Ovary (tissue), 9 donors: ENCODE data around the gene HOXA4. TPM values are rescaled to one million over a fixed set of nuclear protein-coding genes. Genes with fewer than 3 reads are reported as not detected.

Source experiments
- DNase-seq, 5 donors: peaks; one replicate each; pipeline ENCODE4 v3.0.0-alpha.2; 2019 to 2020
- H3K27ac ChIP-seq, 2 donors: fragments of 200-600 bp; one replicate each; pipeline versions ENCODE4 v1.5.1 to v1.8.0; 2019 to 2022
- H3K27me3 ChIP-seq: fragments of 200-600 bp; one replicate; pipeline ENCODE4 v1.8.0; 2022
- H3K36me3 ChIP-seq: fragments of 200-600 bp; sonication (generic); one replicate; pipeline ENCODE4 v1.5.1; 2019
- H3K4me1 ChIP-seq: one replicate; pipeline ENCODE4 v1.8.1; 2013; ENCODE audit warnings: mild to moderate bottlenecking, moderate library complexity; ENCODE audit not compliant: insufficient read depth
- H3K4me3 ChIP-seq: fragments of 200-600 bp; sonication (generic); one replicate; pipeline ENCODE4 v1.5.1; 2017
- H3K9me3 ChIP-seq, 2 donors: fragments of 200-600 bp in 1 of 2; sonication (generic) in 1 of 2; one replicate each; pipeline versions ENCODE4 v1.5.1 to v1.8.1; 2013 to 2019; ENCODE audit warnings: mild to moderate bottlenecking in 1 of 2, moderate library complexity in 1 of 2
- CTCF ChIP-seq, 3 donors: fragments of 450-650 bp in 2 of 3; fragments of 200-600 bp in 1 of 3; IDR thresholded peaks; one replicate each; pipeline versions ENCODE4 v1.5.1 to v1.8.0; 2016 to 2022; ENCODE audit warnings: antibody characterized with exemption in 3 of 3, mild to moderate bottlenecking in 1 of 3
- EP300 ChIP-seq: sonication (generic); formaldehyde crosslinking; IDR thresholded peaks from one replicate; pipeline ENCODE4 v1.6.1; 2017; ENCODE audit warnings: antibody characterized with exemption
- POLR2A ChIP-seq: fragments of 450-650 bp; IDR thresholded peaks from one replicate; pipeline ENCODE4 v1.6.1; 2017; ENCODE audit warnings: antibody characterized with exemption, mild to moderate bottlenecking, moderate library complexity
- WGBS, 3 donors: extraction: QIAGEN DNeasy Blood & Tissue Kit in 1 of 3; methylation state at CpG; one replicate each; pipeline versions ENCODE4 v1.1.5 to v1.1.7; 2013 to 2017; 5-methylcytosine and 5-hydroxymethylcytosine counted together
- intact Hi-C, 4 donors: fragments of 100-400 bp; cut with DNase I; formaldehyde crosslinking; loops; one replicate each; pipeline versions ENCODE4 v1.11.0 to v1.15.1; 2022 to 2023
- polyA plus RNA-seq, 2 donors: library from polyadenylated mRNA; stranded (reverse); fragments of 200-250 nt in 1 of 2; fragments of 350-450 nt in 1 of 2; fragmentation: Illumina TruSeq in 1 of 2; extraction: RNeasy Lipid Tissue Mini Kit (QIAGEN cat#74804) in 1 of 2; gene quantifications; one replicate each; pipeline ENCODE4 v1.2.3, GENCODE V29; 2013 to 2014
- total RNA-seq, 7 donors: library from RNA; depleted of rRNA in 2 of 7; stranded (reverse); fragments of >200 nt in 2 of 7; fragmentation: NEBNext Ultra II Directional in 3 of 7; extraction: Animal tissue kit (Norgen Biotek cat#: 25700) in 3 of 7; gene quantifications; one replicate each; pipeline versions ENCODE4 v1.1.0 to v1.2.4, GENCODE V29; 2016 to 2023
- donor health status: DM: no; HTN: no; CAD: no; lungs with moderate emphysema.
- donor health status: DM: no; HTN: no; CAD: no.
- donor health status: Bipolar disorder and iron deficiency.
- donor health status: DM: yes; HTN: yes; CAD: no.
- donor health status: DM: no; HTN: no; CAD: no.
- donor health status: DM: yes; HTN: yes; CAD: no.

The HOXA4 gene
- total and polyA plus RNA-seq, 9 donors, result 0.22 to 34.0 (median 3.5) TPM

- DNase-seq, result peak in 2 of 5 donors; percentile 8 to 23
- peak overlapping the region; percentile 53 for H3K4me3 ChIP-seq
- H3K36me3 ChIP-seq, result no peaks in the 10 kb centered on the region
- H3K27me3 ChIP-seq, result peaks cover 11% of the 10 kb centered on the region
- intact Hi-C loops, result loop anchor here in 3 of 4 donors (5.0 to 10.0 kb wide), 4 partner anchors 789 to 1279 kb away; no protein-coding TSS in a partner anchor
- no peak overlapping the region for H3K27ac ChIP-seq
- no peaks in the 10 kb centered on the region for H3K9me3 ChIP-seq
- peaks cover 2% of the 10 kb centered on the region for H3K4me1 ChIP-seq
- TF ChIP-seq POLR2A, result no peak
- TF ChIP-seq CTCF (IDR thresholded peaks at IDR 0.05), result no peak
- no peak for TF ChIP-seq EP300
- WGBS, 3 donors, result 72 to 82% (median 81%) methylated on average over 24 of the region's 24 CpGs
Measured at GRCh38 chr7:27163288-27164044, 32.9 kb upstream of the HOXA4 start.

GRCh38 chr7:27162561-27163287 lies 32.2 kb upstream of the HOXA4 start:
- H3K27me3 ChIP-seq, result peaks cover 9% of the 10 kb centered on the region
- WGBS, 3 donors, result 84 to 90% (median 88%) methylated on average over 7 of the region's 7 CpGs
- no peak overlapping the region for H3K27ac ChIP-seq
- intact Hi-C loops, result loop anchor here in 3 of 4 donors (5.0 to 10.0 kb wide), 4 partner anchors 788 to 1278 kb away; no protein-coding TSS in a partner anchor
- no peaks in the 10 kb centered on the region for H3K9me3 ChIP-seq
- H3K36me3 ChIP-seq, result no peaks in the 10 kb centered on the region
- TF ChIP-seq POLR2A (no peak), CTCF (IDR thresholded peaks at IDR 0.05) (no peak), EP300 (no peak)
- peak overlapping the region; percentile 53 for H3K4me3 ChIP-seq
- H3K4me1 ChIP-seq, result peaks cover 2% of the 10 kb centered on the region
- no peak for DNase-seq

GRCh38 chr7:27161721-27162560 lies 31.4 kb upstream of the HOXA4 start:
- Histone ChIP-seq H3K27ac (no peak overlapping the region), H3K4me3 (no peak overlapping the region), H3K9me3 (no peaks in the 10 kb centered on the region), H3K36me3 (no peaks in the 10 kb centered on the region), H3K27me3 (peaks cover 9% of the 10 kb centered on the region), H3K4me1 (peaks cover 2% of the 10 kb centered on the region)
- WGBS, 3 donors, result 62 to 69% (median 62%) methylated on average over 28 to 30 of the region's 30 CpGs
- intact Hi-C loops, result loop anchor here in 3 of 4 donors (5.0 to 10.0 kb wide), 4 partner anchors 787 to 1277 kb away; no protein-coding TSS in a partner anchor
- TF ChIP-seq EP300 (no peak), POLR2A (no peak), CTCF (IDR thresholded peaks at IDR 0.05) (no peak)
- peak in 3 of 5 donors; percentile 12 to 30 (median 19) for DNase-seq

GRCh38 chr7:27161214-27161720 lies 30.7 kb upstream of the HOXA4 start:
- Histone ChIP-seq H3K36me3 (no peaks in the 10 kb centered on the region), H3K4me3 (peak overlapping the region; percentile 43), H3K4me1 (peaks cover 4% of the 10 kb centered on the region), H3K9me3 (no peaks in the 10 kb centered on the region), H3K27ac (no peak overlapping the region), H3K27me3 (peaks cover 9% of the 10 kb centered on the region)
- peak in 1 of 5 donors; percentile 31 for DNase-seq
- WGBS, 3 donors, result 7 to 19% (median 10%) methylated on average over 26 to 27 of the region's 27 CpGs
- TF ChIP-seq CTCF (IDR thresholded peaks at IDR 0.05) (no peak), POLR2A (no peak), EP300 (no peak)
- intact Hi-C loops, result loop anchor here in 3 of 4 donors (5.0 to 10.0 kb wide), 4 partner anchors 786 to 1276 kb away; no protein-coding TSS in a partner anchor
